Activated CD4-positive, CD25-positive, alpha-beta regulatory T cell treated with anti-CD3 and anti-CD28 coated beads, Interleukin-2, amount 50 U/mL, for 72 hours (primary cell): ENCODE measurements around the gene DAPK2.

Experiments used
- DNase-seq: peaks from one replicate; pipeline ENCODE4 v3.0.0; 2021

The DAPK2 gene

DNA sequence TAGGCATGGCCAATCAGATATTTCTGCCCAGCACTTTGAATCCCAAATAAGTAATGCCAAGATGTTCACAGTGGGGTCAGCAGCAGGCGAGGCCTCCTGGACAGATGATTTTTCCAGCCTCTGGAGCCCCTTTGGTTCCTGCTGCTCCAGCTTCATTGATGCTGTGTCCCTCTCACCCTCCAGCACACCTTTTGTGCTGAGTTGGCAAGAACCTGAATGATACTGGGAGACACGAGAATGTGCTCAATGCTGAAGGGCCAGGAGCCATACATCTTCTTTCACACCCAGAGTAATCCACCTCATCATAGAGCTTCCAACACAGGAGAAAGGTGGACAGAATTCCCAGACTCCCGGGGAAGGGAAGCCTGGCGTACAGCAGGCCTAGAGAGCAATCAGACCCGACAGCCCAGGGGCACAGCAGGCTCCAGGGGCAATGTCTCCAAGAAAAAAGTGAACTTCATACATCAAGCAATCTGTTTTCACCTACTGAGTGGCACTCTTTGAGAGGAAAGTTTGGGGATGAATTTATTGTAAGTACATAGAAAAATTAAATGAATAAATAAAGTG, 6.7 kb upstream of the DAPK2 start:
- DNase-seq: no peak

DNA sequence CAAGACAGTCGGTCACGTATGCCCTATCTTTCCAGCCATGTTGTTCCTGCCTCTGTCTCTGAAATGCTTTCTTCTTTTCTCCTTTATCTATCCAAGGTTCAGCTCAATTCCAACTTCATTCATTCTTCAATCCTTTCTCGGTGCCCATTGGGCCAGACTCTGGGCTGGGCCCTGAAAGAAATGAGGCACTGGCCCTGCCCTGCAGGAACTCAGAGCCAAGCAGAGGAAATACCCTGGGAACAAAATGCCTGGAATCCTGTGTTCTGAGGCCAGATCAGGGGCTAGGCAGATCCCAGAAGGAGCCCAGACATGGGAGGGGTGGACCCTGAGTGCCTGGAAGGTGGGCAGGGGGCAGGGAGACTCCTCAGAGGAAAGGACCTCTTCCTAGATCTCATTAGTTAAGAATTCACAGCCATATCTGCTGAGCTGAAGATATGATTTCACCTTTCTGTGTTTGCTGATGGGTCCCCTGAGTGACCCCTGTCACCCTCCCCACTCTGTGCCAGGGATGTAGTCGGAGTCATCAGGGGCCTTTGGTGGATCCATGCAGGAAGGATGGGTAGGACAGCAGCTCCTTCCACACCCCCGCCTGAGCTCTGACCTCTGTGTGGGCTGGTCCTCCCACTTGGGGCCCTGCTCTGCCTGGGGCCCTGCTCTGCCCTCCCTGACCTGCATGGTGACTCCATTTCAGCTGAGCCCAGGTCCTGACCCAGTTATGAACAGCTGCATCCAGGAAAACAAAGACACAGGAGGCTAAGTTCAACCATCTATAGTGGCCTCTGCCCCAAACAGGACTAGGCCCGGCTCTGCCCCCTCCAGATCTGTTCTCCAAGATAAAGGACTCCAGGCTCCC, 5.3 kb upstream of the DAPK2 start:
- no peak for DNase-seq

DNA sequence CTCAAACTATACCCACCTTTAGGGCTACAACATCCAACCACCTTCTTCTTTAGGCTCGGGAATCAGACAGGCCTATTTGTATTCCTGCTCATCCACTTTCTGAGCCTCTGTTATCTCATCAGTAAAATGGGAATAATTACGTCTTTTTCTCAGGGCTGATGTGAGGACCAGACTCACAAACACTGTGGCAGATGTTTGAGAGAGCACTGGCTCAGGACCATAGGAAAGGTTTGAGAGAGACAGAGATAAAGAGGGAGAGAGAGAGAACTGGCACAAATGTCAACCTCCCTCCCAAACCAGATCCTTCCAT, 4.8 kb upstream of the DAPK2 start:
- DNase-seq: no peak

DNA sequence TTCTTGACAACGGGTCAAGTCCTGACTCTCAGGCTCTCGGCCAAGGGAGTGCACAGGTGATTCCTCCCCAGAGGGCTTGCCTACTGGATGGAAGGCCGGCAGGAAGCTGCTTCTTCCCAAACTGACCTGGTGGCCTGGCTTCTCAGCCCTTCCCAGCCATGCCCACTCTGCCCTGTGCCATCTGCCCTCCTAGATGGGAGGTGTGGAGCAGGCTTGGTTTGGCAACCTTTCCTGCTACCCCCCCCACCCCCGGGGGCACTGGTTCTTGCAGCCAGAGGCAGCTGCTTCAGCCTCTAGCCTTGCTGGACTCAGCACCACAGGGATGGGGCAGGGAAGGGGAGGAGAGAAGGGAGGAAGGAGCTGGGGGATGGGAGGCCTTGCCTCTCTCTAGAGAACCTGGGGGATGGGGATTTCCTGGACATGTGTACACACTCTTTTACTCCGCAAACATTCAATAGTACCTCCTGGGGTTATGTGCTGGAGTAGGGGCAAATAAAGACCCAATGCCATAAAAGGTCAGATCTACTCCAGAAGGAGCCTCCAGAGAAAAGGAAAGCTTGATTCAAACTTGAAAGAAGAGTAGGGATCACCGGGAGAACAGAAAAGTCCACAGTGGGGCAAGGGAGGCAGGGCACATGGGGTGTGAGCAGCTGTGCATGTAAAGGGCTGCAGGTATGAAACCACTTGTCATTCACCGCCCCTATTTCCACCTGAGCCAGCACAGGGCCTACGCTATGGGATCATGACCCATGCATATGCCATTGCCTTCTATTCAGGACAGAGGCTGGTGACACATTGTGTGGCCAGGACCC, 4.2 kb upstream of the DAPK2 start:
- DNase-seq: no peak

DNA sequence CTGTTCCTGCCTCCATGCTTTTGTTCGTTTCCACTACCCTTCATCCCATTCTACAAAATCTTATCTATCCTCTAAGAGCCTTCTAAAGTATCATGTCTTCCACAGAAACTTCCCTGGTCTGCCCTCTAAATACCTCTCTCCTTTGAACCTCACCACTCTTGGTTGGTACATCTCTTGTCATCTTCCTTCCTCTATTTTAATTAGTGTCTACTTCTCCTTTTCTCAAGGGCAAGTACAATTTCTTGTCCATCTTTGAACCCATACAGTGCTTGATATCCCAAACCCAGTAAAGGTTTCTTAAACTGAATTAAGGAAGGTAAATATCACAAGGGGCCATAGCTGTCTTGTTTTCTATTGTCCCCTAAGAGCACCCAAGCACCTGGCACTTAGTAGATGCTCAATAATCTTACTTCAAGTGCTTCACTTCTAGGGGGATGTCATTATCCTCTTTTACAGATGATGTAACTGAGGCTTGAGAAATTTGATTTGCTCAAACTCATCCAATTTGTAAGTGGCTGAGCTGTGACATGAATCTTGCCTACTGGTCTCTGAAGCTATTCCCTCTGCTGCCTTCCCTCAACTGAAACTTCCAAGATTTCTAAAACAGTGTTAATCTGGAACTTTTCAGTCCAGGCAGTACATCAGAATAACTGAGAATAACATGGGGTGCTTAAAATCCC, 2.6 kb upstream of the DAPK2 start:
- DNase-seq: no peak

DNA sequence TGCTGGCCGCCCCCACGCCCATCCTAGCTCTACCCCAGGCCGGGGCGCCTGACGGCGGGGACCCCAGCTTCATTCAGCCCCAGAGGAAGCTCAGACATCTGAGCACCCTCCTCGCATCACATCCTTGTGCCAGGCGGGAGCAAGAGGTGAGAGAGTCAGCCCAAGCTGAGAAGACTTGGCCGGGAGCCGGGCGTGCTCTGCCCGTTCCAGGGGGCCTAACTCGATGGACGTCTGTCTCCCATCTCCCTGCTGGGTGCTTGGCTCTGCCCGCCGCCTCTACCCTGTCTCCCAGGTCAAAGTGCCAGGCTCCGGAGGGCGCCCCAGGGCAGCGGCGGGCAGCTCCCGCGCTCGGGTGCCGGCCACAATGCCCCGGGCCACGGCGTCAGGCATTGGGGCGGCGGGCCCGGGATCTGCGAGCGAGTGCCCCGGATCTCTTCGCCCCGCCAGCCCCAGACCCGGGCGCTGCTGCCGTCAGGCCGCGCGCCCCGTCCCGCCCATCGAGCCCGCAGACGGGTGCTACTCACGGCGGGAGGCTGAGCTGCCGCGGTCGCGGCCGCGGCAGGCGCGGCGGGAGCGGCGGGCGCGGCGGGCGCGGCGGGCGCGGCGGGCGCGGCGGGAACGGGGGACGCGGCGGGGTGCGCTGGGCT, 388 bp downstream of the DAPK2 start:
- DNase-seq: no peak

DNA sequence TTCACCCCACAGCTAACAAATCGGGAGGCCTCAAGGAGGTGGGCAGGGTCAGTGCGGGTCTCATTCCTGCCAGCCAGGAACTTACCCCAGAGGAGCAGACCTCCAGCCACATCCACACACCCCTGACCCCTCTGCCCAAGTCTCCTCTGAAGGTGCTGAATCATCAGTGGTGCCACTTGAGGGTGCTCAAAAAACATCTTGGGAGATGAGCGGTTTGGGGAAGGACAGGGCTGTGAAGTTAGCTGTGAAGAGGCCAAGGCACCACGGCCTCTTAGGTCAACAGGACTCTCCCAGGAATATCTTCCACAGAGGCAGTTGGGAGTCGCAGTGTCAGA, 1.2 kb downstream of the DAPK2 start:
- no peak for DNase-seq

DNA sequence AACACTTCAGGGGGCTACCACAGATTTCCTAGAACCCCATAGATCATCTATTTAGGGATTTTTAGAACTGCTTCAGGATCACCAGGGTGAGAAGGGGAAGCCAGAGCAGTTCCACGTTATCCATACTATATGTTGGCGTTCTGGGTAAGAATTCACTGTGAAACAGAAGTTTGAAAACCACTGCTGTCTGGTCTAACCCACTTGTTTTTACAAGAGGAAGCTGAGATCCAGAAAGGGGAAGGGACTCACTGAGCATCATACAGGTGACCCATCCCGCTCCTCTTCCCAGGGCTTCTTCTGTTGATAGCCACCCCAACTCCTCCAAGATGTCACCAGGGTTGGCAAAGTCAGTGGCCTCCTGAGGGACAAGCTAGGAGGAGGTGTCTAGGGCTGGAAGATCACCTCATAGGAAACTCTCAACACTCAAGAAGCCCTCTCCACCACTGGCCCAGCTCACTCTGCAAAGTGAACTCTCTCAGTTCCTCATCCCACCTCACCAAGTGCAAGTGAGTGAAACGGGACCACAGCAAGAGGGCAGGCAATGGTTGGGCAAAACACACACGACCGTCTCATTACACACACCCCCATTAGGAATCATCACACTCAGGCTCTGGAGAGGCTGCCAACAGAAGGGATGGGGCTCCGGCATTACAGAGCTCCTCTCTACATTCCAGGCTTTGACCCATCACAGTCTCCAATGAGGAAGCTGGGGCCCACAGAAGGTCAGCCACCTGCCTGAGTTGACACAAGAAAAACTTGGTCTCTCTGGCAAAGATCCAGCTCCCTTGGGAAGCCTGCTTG, 1.8 kb downstream of the DAPK2 start:
- no peak for DNase-seq

DNA sequence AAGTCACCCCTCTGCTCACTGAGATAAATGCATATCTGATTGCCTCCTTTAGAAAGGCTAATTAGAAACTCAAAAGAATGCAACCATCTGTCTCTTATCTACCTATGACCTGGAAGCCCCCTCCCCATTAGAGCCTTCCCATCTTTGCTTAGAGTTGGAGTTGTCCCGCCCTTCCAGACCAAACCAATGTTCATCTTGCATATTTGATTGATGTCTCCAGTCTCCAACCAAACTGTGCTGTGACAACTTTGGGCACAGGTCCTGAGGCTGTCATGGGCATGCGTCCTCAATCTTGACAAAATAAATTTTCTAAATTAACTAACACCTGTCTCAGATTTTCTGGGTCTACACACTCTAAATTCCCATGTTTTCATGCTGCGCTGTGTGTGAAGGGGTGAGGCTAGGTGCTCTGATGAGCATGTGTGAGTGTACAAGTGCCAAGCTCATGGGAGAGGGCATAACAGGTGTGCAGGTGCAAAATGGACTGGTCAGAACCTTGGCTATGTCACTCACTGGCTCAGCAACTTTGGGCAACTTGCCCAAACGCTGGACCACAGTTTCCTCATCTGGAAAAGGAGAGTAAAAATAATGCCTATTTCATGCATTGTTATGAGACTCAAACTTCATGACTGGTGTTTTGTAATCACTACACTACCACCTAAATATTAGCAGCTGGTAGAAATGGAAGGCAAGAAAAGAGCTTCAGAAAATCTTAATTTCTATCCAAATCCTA, 7.2 kb downstream of the DAPK2 start:
- DNase-seq: no peak

DNA sequence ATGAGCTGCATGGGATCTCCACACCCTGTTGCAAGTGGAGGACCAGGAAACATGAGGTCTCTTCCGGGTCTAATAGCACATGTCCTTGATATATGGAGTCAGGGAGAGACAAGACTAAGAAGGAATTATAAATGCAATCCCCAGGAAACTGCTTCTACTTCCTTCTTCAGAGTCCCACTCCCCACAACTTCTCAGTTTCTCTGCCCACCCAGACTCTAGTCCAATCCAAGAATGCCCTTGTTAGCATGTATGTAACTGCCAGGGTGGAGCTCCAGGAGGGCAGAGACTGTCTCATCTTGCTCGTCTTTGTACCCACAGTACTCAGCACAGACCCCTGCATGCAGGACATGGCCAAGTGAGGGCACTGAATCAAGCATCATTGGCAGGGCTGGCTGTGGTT, 8.3 kb downstream of the DAPK2 start:
- DNase-seq: no peak

DNA sequence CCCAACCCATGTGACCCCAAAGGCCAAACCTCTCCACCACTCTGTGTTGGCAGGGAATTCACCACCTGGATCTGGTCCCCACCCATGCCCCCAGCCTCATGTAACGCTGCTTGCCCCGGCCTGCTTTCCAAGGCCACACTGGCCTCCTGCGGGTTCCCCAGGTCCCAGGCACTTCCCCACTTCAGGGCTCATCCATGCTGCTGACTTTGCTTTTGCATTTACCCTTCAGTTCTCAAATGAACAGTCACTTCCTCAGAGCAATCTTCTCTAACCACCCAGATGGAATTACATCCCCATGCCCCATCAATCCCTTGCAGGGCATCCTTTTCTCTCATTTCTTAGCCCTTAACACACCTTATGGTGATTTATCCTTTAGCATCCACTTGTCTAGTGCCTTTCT, 9.2 kb downstream of the DAPK2 start:
- DNase-seq: no peak

DNA sequence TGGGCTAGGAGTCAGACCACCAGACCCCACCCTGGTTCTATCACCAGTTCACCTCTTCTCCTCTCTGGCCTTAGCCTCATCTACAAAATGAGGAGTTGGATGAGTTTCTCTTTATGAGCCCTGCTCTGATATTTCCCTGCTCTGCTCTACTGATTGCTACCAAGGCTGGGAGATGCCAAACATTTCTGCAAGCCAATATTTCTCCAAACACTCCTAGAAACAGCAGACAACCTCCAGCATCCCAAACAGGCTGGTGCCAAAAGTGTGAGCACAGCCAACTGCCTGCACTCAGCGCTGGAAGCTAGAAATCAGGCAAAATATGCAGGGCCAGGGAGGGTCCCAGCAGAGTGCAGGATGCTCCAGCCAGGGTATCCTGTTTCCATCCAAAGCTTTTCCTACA, 10.8 kb downstream of the DAPK2 start:
- DNase-seq: no peak

DNA sequence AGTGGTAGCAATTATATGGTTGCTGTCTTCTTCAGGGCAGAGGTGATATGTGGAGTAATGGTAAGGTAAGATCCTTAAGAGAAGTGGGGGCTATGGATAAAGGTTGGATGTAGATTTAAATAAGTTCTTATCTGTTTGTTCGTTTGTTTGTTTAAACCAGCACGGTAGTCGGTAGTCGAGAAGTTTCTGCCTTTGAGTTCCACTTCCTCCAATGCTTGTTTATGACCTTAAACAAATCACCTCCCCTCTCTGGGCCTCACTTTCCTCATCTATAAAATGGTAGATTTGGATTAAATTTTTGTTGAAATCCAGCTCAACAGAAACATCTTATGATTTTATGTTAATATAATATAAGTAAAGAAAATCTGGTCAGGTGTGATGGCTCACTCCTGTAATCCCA, 11.8 kb downstream of the DAPK2 start:
- no peak for DNase-seq

DNA sequence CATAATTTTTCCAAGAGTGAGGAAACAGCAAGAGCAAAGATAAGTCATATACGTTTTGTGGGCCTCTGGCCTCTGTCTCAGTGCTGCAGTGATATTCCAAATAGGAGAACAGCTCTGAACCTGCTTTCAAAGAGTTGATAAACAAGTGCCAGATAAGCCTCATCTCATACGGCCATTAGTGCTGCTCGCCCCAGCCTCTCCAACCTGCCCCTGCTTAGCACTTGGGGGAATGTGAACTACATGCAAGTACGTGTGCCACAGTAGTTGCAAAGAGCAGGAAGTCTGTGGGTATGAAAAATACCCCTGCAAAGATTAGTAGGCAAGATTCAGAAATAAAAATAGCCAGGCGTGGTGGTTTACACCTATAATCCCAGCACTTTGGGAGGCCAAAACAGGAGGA, 14.0 kb downstream of the DAPK2 start:
- no peak for DNase-seq

DNA sequence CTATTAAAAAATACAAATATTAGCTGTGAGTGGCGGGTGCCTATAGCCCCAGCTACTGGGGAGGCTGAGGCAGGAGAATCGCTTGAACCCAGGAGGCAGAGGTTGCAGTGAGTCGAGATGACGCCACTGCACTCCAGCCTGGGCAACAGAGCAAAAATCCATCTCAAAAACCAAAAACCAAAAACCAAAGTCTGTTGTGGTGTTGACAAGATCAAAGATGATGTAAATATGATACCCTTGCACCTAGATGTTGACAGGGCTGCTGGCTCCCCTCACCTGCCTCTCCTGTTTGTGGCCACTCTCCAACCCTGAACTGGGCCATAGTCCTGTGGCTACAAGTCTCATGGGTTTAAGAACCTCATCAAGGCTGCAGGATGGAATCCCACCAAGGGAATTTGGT, 16.2 kb downstream of the DAPK2 start:
- no peak for DNase-seq

DNA sequence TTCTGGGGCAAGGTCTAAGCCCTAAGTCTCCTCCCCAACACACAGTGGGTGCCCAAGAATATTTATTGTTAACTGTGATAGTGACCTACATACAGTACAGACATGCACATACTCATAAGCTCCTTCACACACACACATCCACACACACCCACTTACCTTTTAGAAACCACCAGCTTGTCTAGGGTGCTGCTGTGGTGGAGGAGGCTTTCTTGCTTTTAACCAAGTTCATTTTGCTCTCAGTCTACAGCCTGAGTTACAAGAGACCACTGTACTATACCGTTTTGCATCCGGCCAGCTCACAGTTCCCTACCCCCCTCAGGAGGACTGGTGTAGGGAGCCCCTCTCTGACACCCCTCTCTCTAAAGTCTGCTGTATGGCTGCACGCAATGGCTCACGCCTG, 16.7 kb downstream of the DAPK2 start:
- no peak for DNase-seq

DNA sequence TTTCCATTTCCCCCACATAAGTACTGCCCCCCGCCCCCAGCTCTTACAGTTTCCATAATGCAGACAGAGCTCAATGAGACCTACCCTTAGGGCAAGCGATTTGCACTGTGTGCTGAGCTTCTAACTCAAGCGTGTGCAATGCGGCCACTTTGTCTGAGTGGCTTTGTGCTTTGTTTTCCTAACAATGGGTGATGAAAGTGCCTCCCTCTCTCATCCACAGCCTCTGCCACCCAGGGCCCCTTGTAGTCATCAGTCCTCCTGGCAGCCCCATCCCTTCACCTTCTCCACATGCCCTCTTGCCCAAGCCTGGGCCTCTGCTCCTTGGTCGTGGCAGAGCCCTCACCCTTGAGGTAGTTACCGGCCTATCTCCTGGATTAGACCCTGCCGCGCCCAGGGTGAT, 17.2 kb downstream of the DAPK2 start:
- DNase-seq: no peak

DNA sequence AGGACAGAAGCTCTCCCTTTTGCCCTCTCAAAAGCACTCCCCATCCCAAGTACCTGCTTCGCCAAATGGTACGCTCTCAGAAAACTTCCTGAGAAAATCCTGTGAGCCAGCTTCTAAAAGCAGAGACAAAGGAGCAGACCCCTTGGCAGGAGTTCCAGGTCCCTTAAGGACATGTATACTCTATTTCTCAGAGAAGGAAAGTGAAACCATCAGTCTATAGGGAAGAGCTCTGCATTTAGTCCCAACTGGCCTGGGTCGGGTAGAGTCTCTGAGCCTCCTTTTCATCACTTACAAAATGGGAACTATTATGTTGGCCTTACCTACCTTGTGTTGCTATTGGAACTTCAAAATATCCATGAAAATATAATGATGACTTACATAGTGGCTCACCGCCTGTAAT, 19.7 kb downstream of the DAPK2 start:
- DNase-seq: no peak

DNA sequence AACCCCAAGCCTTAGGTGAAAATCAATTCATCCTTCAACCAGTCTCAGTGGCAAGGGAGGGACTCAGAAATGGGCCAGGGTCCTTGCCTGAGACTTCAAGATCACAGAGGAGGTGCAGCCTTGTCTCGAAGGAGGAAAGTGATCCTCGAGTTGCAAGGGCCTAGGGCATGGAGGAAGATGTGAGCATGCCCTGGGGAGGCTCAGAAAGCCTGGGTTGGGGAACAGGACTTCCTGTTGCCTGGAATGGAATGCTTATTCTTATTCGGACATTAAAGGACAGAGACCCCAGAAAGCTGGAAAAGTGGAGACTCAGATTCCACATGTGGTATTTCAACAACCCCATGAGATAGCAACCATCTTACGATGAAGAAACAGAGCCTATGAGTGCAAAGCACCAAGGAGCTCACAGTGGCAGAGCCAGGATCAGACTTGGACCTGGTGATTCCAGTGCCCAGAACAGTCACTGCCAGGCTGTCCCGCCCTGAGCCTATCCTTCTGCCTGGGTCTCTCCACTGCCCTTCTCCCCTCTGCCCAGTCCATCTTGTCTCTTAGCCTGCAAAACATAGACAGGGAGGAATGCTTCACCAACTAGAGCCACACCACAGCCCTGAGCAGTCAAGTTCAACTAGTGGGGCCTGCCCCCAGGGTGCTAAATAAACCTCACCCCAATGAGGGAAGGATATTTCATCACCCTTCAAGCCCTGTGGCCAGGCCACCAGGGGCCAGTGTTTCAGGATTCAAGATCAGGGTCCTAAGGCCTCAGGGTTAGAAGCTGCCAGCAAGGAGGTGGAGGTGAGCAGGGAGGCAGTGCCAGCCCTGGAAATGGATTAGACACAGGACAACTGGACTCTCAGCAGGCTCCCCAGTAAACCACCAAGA, 21.9 kb downstream of the DAPK2 start:
- no peak for DNase-seq

DNA sequence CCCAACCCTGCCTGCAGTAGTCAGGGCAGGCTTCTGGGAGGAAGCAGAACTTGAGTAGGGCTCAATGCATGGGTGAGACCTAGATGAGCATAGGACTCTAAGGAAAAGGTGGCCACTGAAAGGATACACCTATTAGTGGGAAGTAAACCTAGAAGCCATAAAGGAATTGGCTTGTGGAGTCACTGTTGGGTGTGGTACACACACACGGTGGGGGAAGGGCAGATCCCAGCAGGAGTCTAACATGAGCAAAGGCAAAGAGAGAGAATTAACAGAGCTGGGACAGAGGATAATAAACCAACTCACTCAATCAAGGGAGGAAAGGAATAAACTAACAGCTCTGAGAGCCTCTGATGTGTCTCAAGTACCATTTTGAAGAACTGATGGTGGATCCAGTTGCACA, 23.1 kb downstream of the DAPK2 start:
- no peak for DNase-seq

DNA sequence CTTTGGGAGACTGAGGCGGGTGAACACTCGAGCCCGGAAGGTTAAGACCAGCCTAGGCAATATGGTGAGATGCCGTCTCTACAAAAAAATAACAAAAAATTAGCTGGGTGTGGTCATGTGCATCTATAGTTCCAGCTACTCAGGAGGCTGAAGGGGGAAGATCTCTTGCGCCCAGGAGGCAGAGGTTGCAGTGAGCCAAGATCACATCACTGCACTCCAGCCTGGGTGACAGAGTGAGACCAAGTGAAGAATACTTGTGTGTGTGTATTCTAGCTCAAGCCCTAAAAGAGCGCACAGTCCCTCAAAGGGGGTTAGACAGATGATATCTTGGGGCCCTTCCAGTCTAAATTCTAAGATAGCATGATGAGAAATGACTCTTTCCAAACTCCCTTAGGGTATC, 23.7 kb downstream of the DAPK2 start:
- DNase-seq: no peak
